Progenitor cell of endocrine pancreas (in vitro differentiated cells): ENCODE data around the gene CCDC171. TPM values are rescaled to one million over a fixed set of nuclear protein-coding genes. Genes with fewer than 3 reads are reported as not detected.
A peak's percentile ranks its signal among the peaks of the same experiment; 100 is the strongest.

Experiments used
- DNase-seq: peaks from one replicate; pipeline ENCODE4 v3.0.0; 2021; ENCODE audit warnings: low spot score; ENCODE audit not compliant: unreplicated experiment
- H3K27ac Mint-ChIP-seq: 2 replicates; pipeline ENCODE4 v1.8.0; 2021; ENCODE audit warnings: mild to moderate bottlenecking, moderate library complexity, mixed read lengths
- H3K27me3 Mint-ChIP-seq: 2 replicates; pipeline ENCODE4 v1.8.0; 2021; ENCODE audit warnings: mixed read lengths
- H3K36me3 Mint-ChIP-seq: 2 replicates; pipeline ENCODE4 v1.8.0; 2022; ENCODE audit warnings: mixed read lengths; ENCODE audit not compliant: insufficient read depth
- H3K4me1 Mint-ChIP-seq: 2 replicates; pipeline ENCODE4 v1.8.0; 2021; ENCODE audit warnings: low read depth, mixed read lengths
- H3K4me3 Mint-ChIP-seq: 2 replicates; pipeline ENCODE4 v1.8.0; 2021; ENCODE audit warnings: low read depth, mild to moderate bottlenecking, moderate library complexity, mixed read lengths
- H3K9me3 Mint-ChIP-seq: 2 replicates; pipeline ENCODE4 v1.8.0; 2021; ENCODE audit warnings: low read depth, mixed read lengths
- total RNA-seq: library from RNA; stranded (reverse); gene quantifications from 2 replicates; pipeline ENCODE4 v1.2.1, GENCODE V29; 2021
- TF ChIP-seq, protein P1 (sequence below): fragments of 200-600 bp; sonication (generic); IDR thresholded peaks from one replicate; pipeline ENCODE4 v1.5.0; 2021; ENCODE audit warnings: antibody characterized with exemption, mild to moderate bottlenecking; ENCODE audit not compliant: unreplicated experiment

Gene CCDC171
- total RNA-seq, 1 donor from 2014 or later, result 5.1 TPM

DNA sequence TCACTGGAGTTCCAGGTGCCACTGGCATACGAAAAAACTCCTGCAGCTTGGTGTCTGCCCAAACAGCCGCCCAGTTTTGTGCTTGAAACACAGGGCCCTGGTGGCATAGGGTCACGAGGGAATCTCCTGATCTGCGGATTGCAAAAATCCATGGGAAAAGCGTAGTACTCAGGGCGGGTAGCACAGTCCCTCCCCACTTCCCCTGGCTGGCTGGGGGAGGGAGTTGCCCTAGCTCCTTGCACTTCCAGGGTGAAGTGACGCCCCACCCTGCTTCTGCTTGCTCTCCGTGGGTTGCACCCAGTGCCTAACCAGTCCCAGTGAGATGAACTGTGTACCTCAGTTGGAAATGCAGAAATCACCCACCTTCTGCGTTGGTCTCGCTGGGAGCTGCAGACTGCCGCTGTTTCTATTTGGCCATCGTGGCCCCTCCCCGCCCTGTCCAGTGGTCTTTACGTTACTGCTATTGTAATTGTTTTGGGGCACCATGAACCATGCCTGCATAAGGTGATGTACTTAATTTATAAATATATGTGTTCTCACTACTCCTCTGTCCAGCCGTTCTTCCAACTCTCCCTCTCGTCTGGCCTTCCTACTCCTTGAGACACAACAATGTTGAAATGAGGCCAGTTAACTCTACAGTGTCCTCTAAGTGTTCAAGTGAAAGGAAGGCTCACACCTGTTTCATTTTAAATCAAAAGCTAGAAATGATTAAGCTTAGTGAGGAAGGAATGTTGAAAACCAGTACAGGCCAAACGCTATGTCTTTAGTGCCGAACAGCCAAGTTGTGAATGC is 65.9 kb downstream of the CCDC171 start:
- H3K4me1 Mint-ChIP-seq, result no peaks in the 10 kb centered on the region
- H3K27me3 Mint-ChIP-seq, result no peaks in the 10 kb centered on the region
- no peak for DNase-seq
- H3K27ac Mint-ChIP-seq, result no peak overlapping the region
- H3K4me3 Mint-ChIP-seq, result no peak overlapping the region
- H3K9me3 Mint-ChIP-seq, result peaks cover 3% of the 10 kb centered on the region
- H3K36me3 Mint-ChIP-seq, result peaks cover 5% of the 10 kb centered on the region
- TF ChIP-seq, protein P1, sequence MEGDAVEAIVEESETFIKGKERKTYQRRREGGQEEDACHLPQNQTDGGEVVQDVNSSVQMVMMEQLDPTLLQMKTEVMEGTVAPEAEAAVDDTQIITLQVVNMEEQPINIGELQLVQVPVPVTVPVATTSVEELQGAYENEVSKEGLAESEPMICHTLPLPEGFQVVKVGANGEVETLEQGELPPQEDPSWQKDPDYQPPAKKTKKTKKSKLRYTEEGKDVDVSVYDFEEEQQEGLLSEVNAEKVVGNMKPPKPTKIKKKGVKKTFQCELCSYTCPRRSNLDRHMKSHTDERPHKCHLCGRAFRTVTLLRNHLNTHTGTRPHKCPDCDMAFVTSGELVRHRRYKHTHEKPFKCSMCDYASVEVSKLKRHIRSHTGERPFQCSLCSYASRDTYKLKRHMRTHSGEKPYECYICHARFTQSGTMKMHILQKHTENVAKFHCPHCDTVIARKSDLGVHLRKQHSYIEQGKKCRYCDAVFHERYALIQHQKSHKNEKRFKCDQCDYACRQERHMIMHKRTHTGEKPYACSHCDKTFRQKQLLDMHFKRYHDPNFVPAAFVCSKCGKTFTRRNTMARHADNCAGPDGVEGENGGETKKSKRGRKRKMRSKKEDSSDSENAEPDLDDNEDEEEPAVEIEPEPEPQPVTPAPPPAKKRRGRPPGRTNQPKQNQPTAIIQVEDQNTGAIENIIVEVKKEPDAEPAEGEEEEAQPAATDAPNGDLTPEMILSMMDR, result no peak

DNA sequence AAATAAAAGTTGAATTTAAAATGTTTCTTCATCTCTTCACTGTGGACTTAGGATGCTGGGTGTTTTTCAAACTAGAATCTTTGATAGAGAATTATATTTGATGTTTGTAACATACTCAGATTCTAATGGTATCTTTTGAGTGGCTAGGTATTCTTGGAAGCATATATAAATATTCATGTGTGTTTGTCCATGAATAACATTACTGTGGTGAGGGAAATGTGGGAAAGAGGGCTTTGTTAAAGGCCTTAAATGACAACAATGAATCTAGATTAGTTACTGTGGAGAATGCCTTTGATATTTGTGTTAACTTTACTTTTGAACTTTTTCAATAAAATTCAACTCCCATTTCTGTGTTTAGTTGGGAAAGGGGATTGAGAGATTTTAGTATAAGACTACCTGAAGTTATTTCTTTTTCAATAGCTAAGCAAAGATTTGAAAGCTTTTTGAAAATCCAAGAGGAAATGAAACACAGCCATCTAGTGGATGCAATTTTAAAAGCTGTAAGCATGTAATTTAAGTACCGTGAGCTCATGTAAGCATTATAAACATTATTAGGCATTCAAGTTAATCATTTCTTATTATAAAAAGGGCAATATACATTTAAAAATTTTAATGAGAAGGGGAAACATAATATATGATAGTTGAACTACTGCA is 69.6 kb downstream of the CCDC171 start:
- Mint-ChIP-seq H3K4me3 (no peak overlapping the region), H3K27me3 (no peaks in the 10 kb centered on the region), H3K36me3 (peaks cover 2% of the 10 kb centered on the region), H3K4me1 (no peaks in the 10 kb centered on the region), H3K9me3 (peaks cover 6% of the 10 kb centered on the region), H3K27ac (peak overlapping the region; percentile 20)
- TF ChIP-seq, protein P1, result peak; percentile 28
- DNase-seq, result no peak

DNA sequence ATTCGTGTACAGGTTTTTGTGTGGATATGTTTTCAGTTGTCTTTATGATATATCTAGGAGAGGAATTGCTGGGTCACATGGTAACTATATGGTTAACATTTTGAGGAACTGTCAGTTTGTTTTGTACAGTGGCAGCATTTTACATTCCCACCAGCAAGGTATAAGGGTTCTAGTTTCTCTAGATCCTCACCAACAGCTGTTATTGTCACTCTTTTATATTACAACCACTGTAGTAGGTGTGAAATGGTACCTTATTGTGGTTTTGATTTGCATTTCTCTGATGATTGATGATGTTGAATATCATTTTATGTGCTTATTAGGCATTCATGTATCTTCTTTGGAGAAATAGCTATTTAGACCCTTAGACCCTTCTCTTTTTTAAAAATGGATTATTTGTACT is 82.9 kb downstream of the CCDC171 start:
- Mint-ChIP-seq H3K4me1 (no peaks in the 10 kb centered on the region), H3K36me3 (no peaks in the 10 kb centered on the region), H3K27me3 (no peaks in the 10 kb centered on the region), H3K9me3 (no peaks in the 10 kb centered on the region), H3K4me3 (no peak overlapping the region), H3K27ac (no peak overlapping the region)
- TF ChIP-seq, protein P1, result no peak
- no peak for DNase-seq

DNA sequence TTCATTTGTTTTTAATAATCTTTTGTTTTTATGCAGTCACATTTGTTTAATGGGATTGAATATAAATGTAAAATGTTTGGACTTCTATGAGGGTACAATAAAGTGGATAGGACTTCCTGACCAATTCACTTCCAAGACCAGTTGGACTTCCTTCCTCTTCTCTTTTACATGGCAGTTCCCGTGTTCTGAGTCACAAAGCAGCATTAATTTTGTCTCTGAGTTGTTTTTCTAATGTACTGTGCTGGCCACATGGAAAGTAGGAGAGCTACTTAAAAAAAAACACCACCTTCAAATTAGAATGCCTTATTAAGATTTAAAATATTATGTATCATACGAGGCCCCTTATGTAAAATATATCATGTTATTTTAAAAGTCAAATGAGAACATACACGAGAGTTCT is 87.3 kb downstream of the CCDC171 start:
- Mint-ChIP-seq H3K27ac (no peak overlapping the region), H3K27me3 (no peaks in the 10 kb centered on the region), H3K9me3 (peaks cover 6% of the 10 kb centered on the region), H3K36me3 (no peaks in the 10 kb centered on the region), H3K4me1 (no peaks in the 10 kb centered on the region), H3K4me3 (no peak overlapping the region)
- TF ChIP-seq, protein P1, result no peak
- DNase-seq, result no peak

DNA sequence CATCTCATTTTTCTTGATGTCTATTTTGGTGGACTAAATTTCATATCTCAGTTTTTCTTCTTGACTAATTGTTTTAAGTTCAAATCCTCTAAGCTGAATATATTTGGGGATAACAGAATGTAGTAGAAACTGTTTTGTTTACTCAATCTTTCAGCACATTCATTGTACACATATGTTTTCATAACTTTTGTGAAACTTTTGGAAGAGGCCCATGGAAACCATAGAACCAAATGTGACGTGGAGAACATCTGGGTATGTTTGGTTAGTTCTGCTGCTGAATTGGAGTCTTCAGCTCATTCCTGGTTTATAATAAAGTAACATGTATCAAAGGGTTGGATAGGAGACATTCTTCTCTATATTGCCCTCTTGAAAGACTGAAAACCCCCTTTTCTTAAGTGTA is 88.4 kb downstream of the CCDC171 start:
- TF ChIP-seq, protein P1, result no peak
- H3K36me3 Mint-ChIP-seq, result peaks cover 3% of the 10 kb centered on the region
- H3K4me1 Mint-ChIP-seq, result no peaks in the 10 kb centered on the region
- H3K27ac Mint-ChIP-seq, result no peak overlapping the region
- no peak overlapping the region for H3K4me3 Mint-ChIP-seq
- peaks cover 12% of the 10 kb centered on the region for H3K9me3 Mint-ChIP-seq
- no peaks in the 10 kb centered on the region for H3K27me3 Mint-ChIP-seq
- no peak for DNase-seq
